K562 (cell line): ENCODE measurements around the gene NKX1-2. TPM values are rescaled to one million over a fixed set of nuclear protein-coding genes. Genes with fewer than 3 reads are reported as not detected.

Source experiments
- ATAC-seq: fragments of 200-7000 bp; cut with Tn5 transposase; 3 replicates; pipeline ENCODE4 v1.9.1; 2020; ENCODE audit warnings: moderate library complexity
- BruUV-seq: library from RNA; stranded (reverse); fragments of 400-500 nt; replicated peaks from 2 replicates; lab custom pipeline; 2021; lab: Mats Ljungman, UMichigan
- CTCF ChIA-PET: fragments of 300-600 bp; formaldehyde crosslinking; extraction: SDS; loops from one replicate; lab custom pipeline; 2021; ENCODE audit warnings: low intra/inter-chr PET ratio; lab: Yijun Ruan, JAX
- POLR2A ChIA-PET: fragments of 300-600, 350-650 bp; sonication (Branson Sonifier 250); formaldehyde crosslinking; extraction: SDS; loops from one replicate; lab custom pipeline; 2021; ENCODE audit warnings: antibody characterized with exemption, inconsistent platforms; lab: Yijun Ruan, JAX
- DNase-seq, 4 experiments: peaks; one replicate each; pipeline versions ENCODE4 v3.0.0 to v3.0.0-alpha.2; 2011 to 2018; ENCODE audit warnings: low spot score in 3 of 4, mixed read lengths in 3 of 4; ENCODE audit errors: extremely low read depth in 1 of 4
- FAIRE-seq: peaks from 2 replicates; lab custom pipeline; 2011; peaks lifted over from hg19 to GRCh38; lab: Jason Lieb, UNC
- H2AFZ ChIP-seq: 2 replicates; pipeline ENCODE4 v1.6.0; 2011; ENCODE audit warnings: low read depth, low read length, control low read depth, inconsistent platforms
- H3K27ac ChIP-seq: fragments of 200-600 bp; 3 replicates; pipeline ENCODE4 v1.8.0; 2011; ENCODE audit warnings: low read depth, mild to moderate bottlenecking, control low read depth, inconsistent platforms, low read length, moderate library complexity, mixed read lengths; ENCODE audit errors: extremely low read depth
- H3K27me3 ChIP-seq, 2 experiments: fragments of 300-600 bp in 1 of 2; 2 replicates in 1 of 2; 3 replicates in 1 of 2; pipeline versions ENCODE4 v1.6.0 to v1.8.0; 2011; ENCODE audit warnings: inconsistent platforms in 2 of 2, low read length in 2 of 2, mild to moderate bottlenecking in 1 of 2, mixed read lengths in 1 of 2, moderate library complexity in 1 of 2; ENCODE audit not compliant: control insufficient read depth in 2 of 2, insufficient read depth in 2 of 2
- H3K36me3 ChIP-seq: fragments of 300-600 bp; 3 replicates; pipeline ENCODE4 v1.8.0; 2011; ENCODE audit warnings: mild to moderate bottlenecking, low read length, inconsistent platforms; ENCODE audit not compliant: control insufficient read depth, insufficient read depth
- H3K4me1 ChIP-seq, 2 experiments: fragments of 200-600 bp in 1 of 2; replicated peaks in 1 of 2; 2 replicates in 1 of 2; 3 replicates in 1 of 2; pipeline versions ENCODE4 v1.5.1 to v1.8.0; 2011; ENCODE audit warnings: inconsistent platforms in 2 of 2, low read length in 2 of 2, mild to moderate bottlenecking in 1 of 2, mixed read lengths in 1 of 2, moderate library complexity in 1 of 2; ENCODE audit not compliant: control insufficient read depth in 2 of 2, insufficient read depth in 2 of 2
- H3K4me2 ChIP-seq: 2 replicates; pipeline ENCODE4 v1.6.1; 2011; ENCODE audit warnings: low read length, control low read depth, inconsistent platforms, mixed read lengths; ENCODE audit not compliant: insufficient read depth
- H3K4me3 ChIP-seq: fragments of 200-600 bp; sonication (generic), shearing (Covaris generic); 2 replicates; pipeline ENCODE4 v1.5.1; 2016; ENCODE audit warnings: control low read depth, inconsistent platforms
- H3K79me2 ChIP-seq: fragments of 200-600 bp; 3 replicates; pipeline ENCODE4 v1.8.0; 2011; ENCODE audit warnings: low read length, inconsistent platforms; ENCODE audit not compliant: control insufficient read depth, insufficient read depth
- H3K9ac ChIP-seq, 2 experiments: 2 replicates each; pipeline versions ENCODE4 v1.6.0 to v1.6.1; 2011; ENCODE audit warnings: low read depth in 2 of 2, low read length in 2 of 2, control low read depth in 1 of 2, inconsistent platforms in 1 of 2, mild to moderate bottlenecking in 1 of 2, mixed read lengths in 1 of 2; ENCODE audit not compliant: insufficient read depth in 1 of 2
- H3K9me1 ChIP-seq: one replicate; pipeline ENCODE4 v1.6.0; 2011; ENCODE audit warnings: inconsistent platforms, mild to moderate bottlenecking, low read length, moderate library complexity; ENCODE audit not compliant: control insufficient read depth, insufficient read depth
- H3K9me3 ChIP-seq: replicated peaks from 2 replicates; pipeline ENCODE4 v1.5.1; 2011; ENCODE audit warnings: low read depth, low read length, inconsistent platforms; ENCODE audit not compliant: control insufficient read depth, insufficient read depth
- H4K20me1 ChIP-seq: replicated peaks from 2 replicates; pipeline ENCODE4 v1.6.1; 2011; ENCODE audit warnings: low read length, inconsistent platforms, mixed read lengths; ENCODE audit not compliant: control insufficient read depth, insufficient read depth
- C11orf30 ChIP-seq: fragments of 450-650 bp; IDR thresholded peaks from 2 replicates; pipeline ENCODE4 v1.6.1; 2016; ENCODE audit warnings: low read depth, mild to moderate bottlenecking
- HINFP ChIP-seq: fragments of 450-650 bp; conservative IDR thresholded peaks from 2 replicates; pipeline ENCODE4 v1.6.1; 2016; ENCODE audit warnings: missing genetic modification characterization, low read depth, mild to moderate bottlenecking, control low read depth, missing compliant biosample characterization
- MBD2 ChIP-seq: sonication (generic); IDR thresholded peaks from 2 replicates; pipeline ENCODE4 v1.6.1; 2016; ENCODE audit warnings: low read depth, borderline replicate concordance
- PCBP1 ChIP-seq: fragments of 200-400 bp; formaldehyde crosslinking; IDR thresholded peaks from 2 replicates; pipeline ENCODE4 v1.6.1; 2018; ENCODE audit warnings: mild to moderate bottlenecking, low read depth, low read length; ENCODE audit not compliant: poor library complexity, severe bottlenecking
- RBM14 ChIP-seq: fragments of 200-400 bp; formaldehyde crosslinking; IDR thresholded peaks from 2 replicates; pipeline ENCODE4 v1.6.1; 2018; ENCODE audit warnings: low read depth, mild to moderate bottlenecking, low read length, moderate library complexity, borderline replicate concordance; ENCODE audit not compliant: insufficient read depth
- SAFB2 ChIP-seq: fragments of 200-400 bp; formaldehyde crosslinking; IDR thresholded peaks from 2 replicates; pipeline ENCODE4 v1.6.1; 2018; ENCODE audit warnings: borderline replicate concordance, low read length, low read depth, moderate library complexity; ENCODE audit not compliant: severe bottlenecking
- ZKSCAN1 ChIP-seq: fragments of 150-350 bp; IDR thresholded peaks from 2 replicates; pipeline ENCODE4 v1.6.1; 2016; ENCODE audit warnings: low read depth, low read length
- ZNF384 ChIP-seq: IDR thresholded peaks from 2 replicates; pipeline ENCODE4 v1.6.1; 2012; ENCODE audit warnings: low read depth, low read length, improper control_type of control experiment
- ZNF668 ChIP-seq: fragments of 250-450 bp; sonication (Bioruptor Pico); IDR thresholded peaks from 2 replicates; pipeline ENCODE4 v1.8.0; 2022; ENCODE audit warnings: mild to moderate bottlenecking, inconsistent platforms
- WGBS: fragments of 100-300 bp; shearing (Covaris generic); methylation state at CpG from one replicate; pipeline ENCODE4 v1.1.6; 2016; ENCODE audit warnings: low coverage, mixed read lengths; ENCODE audit not compliant: insufficient coverage; ENCODE audit errors: missing lambda C conversion rate; 5-methylcytosine and 5-hydroxymethylcytosine counted together
- in situ Hi-C: fragments of 300-500 bp; cut with MboI; formaldehyde crosslinking; loops from 4 replicates; pipeline ENCODE4 v1.15.0; 2018; ENCODE audit warnings: inconsistent platforms, mixed read lengths
- intact Hi-C: fragments of 100-400 bp; cut with micrococcal nuclease; formaldehyde crosslinking; loops from 2 replicates; pipeline ENCODE4 v1.14.2; 2022
- polyA plus RNA-seq, 8 experiments: library from polyadenylated mRNA; depleted of rRNA in 4 of 8; stranded (reverse) in 5 of 8; unstranded in 3 of 8; fragments of >200 nt; fragmentation: Nextera tagmentation in 2 of 8; fragmentation: Illumina TruSeq in 1 of 8; extraction: Ambion mirVana in 2 of 8; extraction: Trizol in 1 of 8; gene quantifications; 2 replicates each; pipeline versions ENCODE4 v1.2.1 to v1.2.3, GENCODE V29; 2011 to 2014; ENCODE audit warnings: inconsistent platforms in 1 of 8, missing spikeins in 1 of 8
- total RNA-seq, 7 experiments: library from RNA; depleted of rRNA in 6 of 7; stranded (reverse); fragments of >200 nt in 6 of 7; fragmentation: Illumina TruSeq in 2 of 7; extraction: Trizol in 2 of 7; gene quantifications; 2 replicates each; pipeline versions ENCODE4 v1.2.1 to v1.2.3, GENCODE V29; 2011 to 2021; ENCODE audit warnings: low replicate concordance in 1 of 7
- TF ChIP-seq, protein P1 (sequence below): fragments of 450-650 bp; formaldehyde crosslinking; IDR thresholded peaks from 2 replicates; pipeline ENCODE4 v1.4.0; 2022; ENCODE audit warnings: mild to moderate bottlenecking, moderate library complexity
- TF ChIP-seq, protein P2 (sequence below): fragments of 450-650 bp; IDR thresholded peaks from 2 replicates; pipeline ENCODE4 v1.6.1; 2016; ENCODE audit warnings: low read depth

Gene NKX1-2
- total and polyA plus RNA-seq, 9 of the 15 experiments (the other 6 are each of a cell fraction or from before 2014, with no cell fraction given), result not detected

DNA sequence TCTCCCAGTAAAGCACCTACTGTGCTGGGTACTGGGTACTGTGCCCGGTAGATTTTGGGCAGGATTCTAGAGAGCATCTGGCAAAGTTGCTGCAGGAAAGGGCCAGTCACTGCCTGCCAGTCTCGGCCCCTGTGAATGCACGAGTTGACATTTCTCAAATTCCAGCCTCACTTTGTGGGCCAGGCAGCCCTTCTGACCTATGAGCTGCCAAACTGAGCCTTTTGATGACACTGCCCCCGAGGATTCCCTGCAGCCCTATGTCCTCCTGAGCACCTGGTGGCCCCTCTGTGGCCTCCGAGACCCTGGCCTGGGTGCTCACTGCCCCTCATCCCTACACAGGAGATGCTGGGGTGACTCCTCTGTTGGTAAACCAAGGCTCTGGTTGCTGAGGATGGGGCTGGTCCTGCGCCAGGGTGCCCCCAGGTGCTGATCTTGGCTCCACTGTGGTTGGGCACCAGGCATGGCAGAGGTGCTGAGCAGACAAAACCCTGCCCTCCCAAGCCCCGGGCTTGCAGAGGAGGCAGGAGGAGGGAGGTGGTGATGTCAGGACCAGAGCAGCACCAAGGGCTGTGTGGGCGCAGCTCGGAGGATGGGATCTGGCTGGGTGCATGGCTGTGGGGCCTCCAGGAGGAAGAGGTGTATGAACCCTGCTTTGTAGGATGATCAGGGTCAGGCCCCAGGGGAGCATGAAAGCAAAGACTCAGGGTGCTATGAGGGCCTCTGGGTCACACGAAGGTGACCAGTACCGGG is 28.0 kb upstream of the NKX1-2 start:
- H2AFZ ChIP-seq, result no peak overlapping the region
- no peak for FAIRE-seq
- TF ChIP-seq, protein P1, sequence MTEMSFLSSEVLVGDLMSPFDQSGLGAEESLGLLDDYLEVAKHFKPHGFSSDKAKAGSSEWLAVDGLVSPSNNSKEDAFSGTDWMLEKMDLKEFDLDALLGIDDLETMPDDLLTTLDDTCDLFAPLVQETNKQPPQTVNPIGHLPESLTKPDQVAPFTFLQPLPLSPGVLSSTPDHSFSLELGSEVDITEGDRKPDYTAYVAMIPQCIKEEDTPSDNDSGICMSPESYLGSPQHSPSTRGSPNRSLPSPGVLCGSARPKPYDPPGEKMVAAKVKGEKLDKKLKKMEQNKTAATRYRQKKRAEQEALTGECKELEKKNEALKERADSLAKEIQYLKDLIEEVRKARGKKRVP (CRISPR knock-in tag), result no peak
- TF ChIP-seq ZNF668 (no peak), PCBP1 (no peak), ZNF384 (no peak), C11orf30 (no peak), SAFB2 (no peak), ZKSCAN1 (no peak), RBM14 (no peak), MBD2 (no peak), HINFP (tag) (no peak)
- TF ChIP-seq, protein P2, sequence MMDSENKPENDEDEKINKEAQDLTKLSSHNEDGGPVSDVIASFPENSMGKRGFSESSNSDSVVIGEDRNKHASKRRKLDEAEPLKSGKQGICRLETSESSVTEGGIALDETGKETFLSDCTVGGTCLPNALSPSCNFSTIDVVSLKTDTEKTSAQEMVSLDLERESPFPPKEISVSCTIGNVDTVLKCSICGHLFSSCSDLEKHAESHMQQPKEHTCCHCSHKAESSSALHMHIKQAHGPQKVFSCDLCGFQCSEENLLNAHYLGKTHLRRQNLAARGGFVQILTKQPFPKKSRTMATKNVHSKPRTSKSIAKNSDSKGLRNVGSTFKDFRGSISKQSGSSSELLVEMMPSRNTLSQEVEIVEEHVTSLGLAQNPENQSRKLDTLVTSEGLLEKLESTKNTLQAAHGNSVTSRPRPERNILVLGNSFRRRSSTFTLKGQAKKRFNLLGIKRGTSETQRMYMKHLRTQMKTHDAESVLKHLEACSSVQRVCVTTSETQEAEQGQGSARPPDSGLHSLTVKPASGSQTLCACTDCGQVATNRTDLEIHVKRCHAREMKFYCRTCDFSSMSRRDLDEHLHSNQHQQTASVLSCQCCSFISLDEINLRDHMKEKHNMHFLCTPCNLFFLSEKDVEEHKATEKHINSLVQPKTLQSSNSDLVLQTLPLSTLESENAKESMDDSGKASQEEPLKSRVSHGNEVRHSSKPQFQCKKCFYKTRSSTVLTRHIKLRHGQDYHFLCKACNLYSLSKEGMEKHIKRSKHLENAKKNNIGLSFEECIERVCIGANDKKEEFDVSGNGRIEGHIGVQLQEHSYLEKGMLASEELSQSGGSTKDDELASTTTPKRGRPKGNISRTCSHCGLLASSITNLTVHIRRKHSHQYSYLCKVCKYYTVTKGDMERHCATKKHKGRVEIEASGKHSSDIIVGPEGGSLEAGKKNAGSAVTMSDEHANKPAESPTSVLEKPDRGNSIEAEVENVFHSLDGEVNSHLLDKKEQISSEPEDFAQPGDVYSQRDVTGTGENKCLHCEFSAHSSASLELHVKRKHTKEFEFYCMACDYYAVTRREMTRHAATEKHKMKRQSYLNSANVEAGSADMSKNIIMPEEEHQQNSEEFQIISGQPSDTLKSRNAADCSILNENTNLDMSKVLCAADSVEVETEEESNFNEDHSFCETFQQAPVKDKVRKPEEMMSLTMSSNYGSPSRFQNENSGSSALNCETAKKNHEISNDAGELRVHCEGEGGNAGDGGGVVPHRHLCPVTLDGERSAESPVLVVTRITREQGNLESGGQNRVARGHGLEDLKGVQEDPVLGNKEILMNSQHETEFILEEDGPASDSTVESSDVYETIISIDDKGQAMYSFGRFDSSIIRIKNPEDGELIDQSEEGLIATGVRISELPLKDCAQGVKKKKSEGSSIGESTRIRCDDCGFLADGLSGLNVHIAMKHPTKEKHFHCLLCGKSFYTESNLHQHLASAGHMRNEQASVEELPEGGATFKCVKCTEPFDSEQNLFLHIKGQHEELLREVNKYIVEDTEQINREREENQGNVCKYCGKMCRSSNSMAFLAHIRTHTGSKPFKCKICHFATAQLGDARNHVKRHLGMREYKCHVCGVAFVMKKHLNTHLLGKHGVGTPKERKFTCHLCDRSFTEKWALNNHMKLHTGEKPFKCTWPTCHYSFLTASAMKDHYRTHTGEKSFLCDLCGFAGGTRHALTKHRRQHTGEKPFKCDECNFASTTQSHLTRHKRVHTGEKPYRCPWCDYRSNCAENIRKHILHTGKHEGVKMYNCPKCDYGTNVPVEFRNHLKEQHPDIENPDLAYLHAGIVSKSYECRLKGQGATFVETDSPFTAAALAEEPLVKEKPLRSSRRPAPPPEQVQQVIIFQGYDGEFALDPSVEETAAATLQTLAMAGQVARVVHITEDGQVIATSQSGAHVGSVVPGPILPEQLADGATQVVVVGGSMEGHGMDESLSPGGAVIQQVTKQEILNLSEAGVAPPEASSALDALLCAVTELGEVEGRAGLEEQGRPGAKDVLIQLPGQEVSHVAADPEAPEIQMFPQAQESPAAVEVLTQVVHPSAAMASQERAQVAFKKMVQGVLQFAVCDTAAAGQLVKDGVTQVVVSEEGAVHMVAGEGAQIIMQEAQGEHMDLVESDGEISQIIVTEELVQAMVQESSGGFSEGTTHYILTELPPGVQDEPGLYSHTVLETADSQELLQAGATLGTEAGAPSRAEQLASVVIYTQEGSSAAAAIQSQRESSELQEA, result no peak

More for the DNA sequence above, 28.0 kb upstream of the NKX1-2 start:
- ChIA-PET CTCF (no interaction called here), POLR2A (no interaction called here)
- ATAC-seq (no peak), DNase-seq (no peak)
- Histone ChIP-seq H3K9me1 (no peaks in the 10 kb centered on the region), H3K27me3 (no peaks in the 10 kb centered on the region), H3K27ac (no peak overlapping the region), H3K79me2 (no peaks in the 10 kb centered on the region), H3K9ac (no peak overlapping the region), H3K4me1 (peaks cover 2 to 18% of the 10 kb centered on the region in 2 experiments; a peak in 4 of 5 replicates), H3K36me3 (no peaks in the 10 kb centered on the region), H3K9me3 (no peaks in the 10 kb centered on the region), H4K20me1 (no peaks in the 10 kb centered on the region), H3K4me3 (no peak overlapping the region), H3K4me2 (no peak overlapping the region)
- intact Hi-C loops (no loop called here), in situ Hi-C loops (no loop called here)
- WGBS, result 25% methylated on average over 7 of the region's 11 CpGs
- BruUV-seq, result no TSS peak
